Bronchial epithelial cell (primary cell): ENCODE measurements around the gene MRPL36. TPM values are rescaled to one million over a fixed set of nuclear protein-coding genes. Genes with fewer than 3 reads are reported as not detected.
"Not testable (repeated sequence)": the region's sequence is repeated elsewhere in the genome, so short reads cannot be mapped to it uniquely, and the experiment has no call there.

Experiments
- DNase-seq: peaks from one replicate; pipeline ENCODE4 v3.0.0-alpha.2; 2010; ENCODE audit warnings: low read depth
- FAIRE-seq: peaks from 2 replicates; lab custom pipeline; 2011; peaks lifted over from hg19 to GRCh38; lab: Jason Lieb, UNC
- H3K27me3 ChIP-seq: 2 replicates; pipeline ENCODE4 v1.5.1; 2011; ENCODE audit warnings: low read length; ENCODE audit not compliant: control insufficient read depth, insufficient read depth
- H3K36me3 ChIP-seq: 2 replicates; pipeline ENCODE4 v1.5.1; 2011; ENCODE audit warnings: low read length; ENCODE audit not compliant: control insufficient read depth, insufficient read depth
- H3K4me3 ChIP-seq: 2 replicates; pipeline ENCODE4 v1.5.1; 2011; ENCODE audit warnings: mild to moderate bottlenecking, low read depth, low read length, control low read depth
- CTCF ChIP-seq: IDR thresholded peaks from 2 replicates; pipeline ENCODE4 v1.5.1; 2011; ENCODE audit warnings: mild to moderate bottlenecking, moderate library complexity, low read length, control low read depth, inconsistent platforms; ENCODE audit not compliant: insufficient read depth, severe bottlenecking
- total RNA-seq: library from RNA; depleted of rRNA; stranded (reverse); fragments of >200 nt; gene quantifications from 2 replicates; pipeline ENCODE4 v1.2.1, GENCODE V29; 2014

MRPL36 gene
- total RNA-seq, 1 donor from 2014 or later: 61.1 TPM

- TF ChIP-seq CTCF: no peak
- no peaks in the 10 kb centered on the region for H3K27me3 ChIP-seq
- DNase-seq (peak; percentile 17), FAIRE-seq (no peak)
- peaks cover 14% of the 10 kb centered on the region for H3K36me3 ChIP-seq
- H3K4me3 ChIP-seq: peak within 1 kb of the TSS; percentile 92
Observed at GRCh38 chr5:1801222-1801966, 1.8 kb upstream of the MRPL36 start, which contains the start of gene NDUFS6. Gene NDUFS6, plus strand, starts transcription at chr5:1801407. Its CDS starts 11 bp downstream, at chr5:1801418.

- Histone ChIP-seq H3K36me3 (peaks cover 15% of the 10 kb centered on the region), H3K27me3 (no peaks in the 10 kb centered on the region), H3K4me3 (peak overlapping the region; percentile 92)
- no peak for FAIRE-seq
- TF ChIP-seq CTCF: no peak
- DNase-seq: peak; percentile 17
Observed at GRCh38 chr5:1800472-1801221, 1.0 kb upstream of the MRPL36 start.

GRCh38 chr5:1799110-1799601, 481 bp downstream of the MRPL36 start:
- Histone ChIP-seq H3K27me3 (no peaks in the 10 kb centered on the region), H3K4me3 (peak overlapping the region; percentile 92), H3K36me3 (peaks cover 13% of the 10 kb centered on the region)
- FAIRE-seq (no peak), DNase-seq (no peak)
- no peak for TF ChIP-seq CTCF

GRCh38 chr5:1798589-1798988, 1.0 kb downstream of the MRPL36 start:
- peaks cover 11% of the 10 kb centered on the region for H3K36me3 ChIP-seq
- not testable (repeated sequence) for DNase-seq, H3K27me3 ChIP-seq, FAIRE-seq
- H3K4me3 ChIP-seq: peak overlapping the region; percentile 92

GRCh38 chr5:1797855-1798254, 1.8 kb downstream of the MRPL36 start:
- FAIRE-seq (no peak), DNase-seq (no peak)
- H3K36me3 ChIP-seq: peaks cover 11% of the 10 kb centered on the region
- H3K27me3 ChIP-seq: no peaks in the 10 kb centered on the region
- no peak for TF ChIP-seq CTCF
- no peak overlapping the region for H3K4me3 ChIP-seq

- Histone ChIP-seq H3K4me3 (no peak overlapping the region), H3K36me3 (peaks cover 11% of the 10 kb centered on the region), H3K27me3 (no peaks in the 10 kb centered on the region)
- FAIRE-seq (no peak), DNase-seq (no peak)
- no peak for TF ChIP-seq CTCF
Observed at GRCh38 chr5:1797103-1797800, 2.4 kb downstream of the MRPL36 start.
